Activated CD8-positive, alpha-beta T cell treated with anti-CD3 and anti-CD28 coated beads for 36 hours (primary cell): ENCODE results near the gene NTSR1. TPM values are rescaled to one million over a fixed set of nuclear protein-coding genes. Genes with fewer than 3 reads are reported as not detected.

Source experiments
- ATAC-seq: fragments of 200-7000 bp; cut with Tn5 transposase; one replicate; pipeline ENCODE4 v1.10.0; 2021; ENCODE audit warnings: mild to moderate bottlenecking, moderate library complexity
- CTCF ChIA-PET: fragments of 350-600 bp; sonication (Branson Sonifier 250); formaldehyde crosslinking; loops from one replicate; lab custom pipeline; 2021; ENCODE audit warnings: antibody characterized with exemption; lab: Charles Lee
- POLR2A ChIA-PET: fragments of 350-600 bp; sonication (Branson Sonifier 250); formaldehyde crosslinking; loops from one replicate; lab custom pipeline; 2021; ENCODE audit warnings: antibody characterized with exemption; lab: Charles Lee
- DNase-seq: peaks from one replicate; pipeline ENCODE4 v3.0.0-alpha.2; 2020
- H3K27ac Mint-ChIP-seq: one replicate; pipeline ENCODE4 v1.8.0; 2021; ENCODE audit warnings: mild to moderate bottlenecking, mixed read lengths
- H3K27me3 Mint-ChIP-seq: one replicate; pipeline ENCODE4 v1.8.0; 2021; ENCODE audit warnings: mixed read lengths
- H3K36me3 Mint-ChIP-seq: one replicate; pipeline ENCODE4 v1.8.0; 2021; ENCODE audit warnings: low read depth, mixed read lengths
- H3K4me1 Mint-ChIP-seq: one replicate; pipeline ENCODE4 v1.8.0; 2021; ENCODE audit warnings: low read depth, mixed read lengths
- H3K4me3 Mint-ChIP-seq: one replicate; pipeline ENCODE4 v1.8.0; 2021; ENCODE audit warnings: mild to moderate bottlenecking, moderate library complexity, mixed read lengths
- H3K9me3 Mint-ChIP-seq: one replicate; pipeline ENCODE4 v1.8.0; 2021; ENCODE audit warnings: mixed read lengths
- CTCF ChIP-seq: fragments of 200-600 bp; IDR thresholded peaks from one replicate; pipeline ENCODE4 v1.8.0; 2022; ENCODE audit warnings: antibody characterized with exemption, mild to moderate bottlenecking
- intact Hi-C: fragments of 100-400 bp; cut with micrococcal nuclease; formaldehyde crosslinking; loops from one replicate; pipeline ENCODE4 v1.10.0; 2022
- total RNA-seq, 2 experiments: library from RNA; stranded (reverse); gene quantifications; one replicate each; pipeline ENCODE4 v1.2.3, GENCODE V29; 2021

The NTSR1 gene
- total RNA-seq, 2 experiments from 2014 or later, result not detected

- no peak overlapping the region for H3K27ac Mint-ChIP-seq
- peak overlapping the region; percentile 32 for H3K4me3 Mint-ChIP-seq
- H3K4me1 Mint-ChIP-seq, result peaks cover 30% of the 10 kb centered on the region
- peak; percentile 97 for TF ChIP-seq CTCF
- intact Hi-C loops, result no loop called here
- H3K27me3 Mint-ChIP-seq, result no peaks in the 10 kb centered on the region
- DNase-seq (peak; percentile 78), ATAC-seq (peak; percentile 63)
- peaks cover 24% of the 10 kb centered on the region for H3K36me3 Mint-ChIP-seq
- POLR2A ChIA-PET, result interaction anchor here (0.8 to 2.9 kb wide), 3 partner anchors 9 to 14 kb away, joined by 3 to 9 read pairs (median 6); no protein-coding TSS in a partner anchor
- CTCF ChIA-PET, result interaction anchor here (0.6 to 2.9 kb wide), 34 partner anchors 9 to 309 kb away, joined by 3 to 33 read pairs (median 4); partner anchors contain the start of genes COL9A3 and MRGBP
- H3K9me3 Mint-ChIP-seq, result no peaks in the 10 kb centered on the region
Measured at GRCh38 chr20:62808211-62808865, 99.7 kb downstream of the NTSR1 start.

- no peak for DNase-seq
- ChIA-PET POLR2A (no interaction called here), CTCF (interaction anchor here (1.2 to 2.9 kb wide), 6 partner anchors 14 to 310 kb away, joined by 3 to 33 read pairs (median 6); partner anchors contain the start of gene MRGBP)
- peaks cover 23% of the 10 kb centered on the region for H3K4me1 Mint-ChIP-seq
- no peaks in the 10 kb centered on the region for H3K9me3 Mint-ChIP-seq
- no peak overlapping the region for H3K27ac Mint-ChIP-seq
- intact Hi-C loops, result no loop called here
- ATAC-seq, result no peak
- no peak for TF ChIP-seq CTCF
- H3K27me3 Mint-ChIP-seq, result no peaks in the 10 kb centered on the region
- H3K36me3 Mint-ChIP-seq, result peaks cover 24% of the 10 kb centered on the region
- H3K4me3 Mint-ChIP-seq, result no peak overlapping the region
Measured at GRCh38 chr20:62809530-62810428, 101.1 kb downstream of the NTSR1 start.

- H3K4me1 Mint-ChIP-seq, result peaks cover 20% of the 10 kb centered on the region
- H3K9me3 Mint-ChIP-seq, result no peaks in the 10 kb centered on the region
- no peak for DNase-seq
- intact Hi-C loops, result no loop called here
- no peak for ATAC-seq
- no peak overlapping the region for H3K4me3 Mint-ChIP-seq
- TF ChIP-seq CTCF, result no peak
- no peak overlapping the region for H3K27ac Mint-ChIP-seq
- H3K27me3 Mint-ChIP-seq, result peaks cover 10% of the 10 kb centered on the region
- CTCF ChIA-PET, result interaction anchor here (1.3 to 2.0 kb wide), 4 partner anchors 12 to 166 kb away, joined by 3 to 7 read pairs (median 4); no protein-coding TSS in a partner anchor
- peaks cover 19% of the 10 kb centered on the region for H3K36me3 Mint-ChIP-seq
- POLR2A ChIA-PET, result no interaction called here
Measured at GRCh38 chr20:62811320-62811719, 102.7 kb downstream of the NTSR1 start.

- ChIA-PET POLR2A (no interaction called here), CTCF (interaction anchor here (1.5 kb wide), 2 partner anchors 11 to 166 kb away, joined by 3 to 4 read pairs; no protein-coding TSS in a partner anchor)
- intact Hi-C loops, result no loop called here
- Mint-ChIP-seq H3K9me3 (no peaks in the 10 kb centered on the region), H3K27me3 (peaks cover 12% of the 10 kb centered on the region), H3K4me3 (no peak overlapping the region), H3K27ac (no peak overlapping the region), H3K36me3 (peaks cover 16% of the 10 kb centered on the region), H3K4me1 (peaks cover 16% of the 10 kb centered on the region)
- no peak for DNase-seq
- no peak for TF ChIP-seq CTCF
- no peak for ATAC-seq
Measured at GRCh38 chr20:62811720-62812119, 103.1 kb downstream of the NTSR1 start.

Other genes with a start within 250 kb of the NTSR1 start
- not detected for gene GATA5, start 232.8 kb upstream of the NTSR1 start, total RNA-seq
- 10 to 100 TPM; 66.5 to 68.4 TPM for gene SLCO4A1, start 66.3 kb upstream of the NTSR1 start, total RNA-seq
- gene MRGBP, start 87.6 kb downstream of the NTSR1 start, total RNA-seq, result 10 to 100 TPM; 18.5 to 18.9 TPM
- 10 to 100 TPM; 53.6 to 55.2 TPM for gene OGFR, start 96.0 kb downstream of the NTSR1 start, total RNA-seq
- gene COL9A3, start 108.2 kb downstream of the NTSR1 start, total RNA-seq, result not detected
- 1 to 10 TPM; 7.5 to 7.6 TPM for gene TCFL5, start 153.0 kb downstream of the NTSR1 start, total RNA-seq
- 10 to 100 TPM; 45.9 to 47.4 TPM for gene DIDO1, start 217.7 kb downstream of the NTSR1 start, total RNA-seq
- 10 to 100 TPM; 39.2 to 42.2 TPM for gene GID8, start 229.3 kb downstream of the NTSR1 start, total RNA-seq
- gene SLC17A9, start 243.9 kb downstream of the NTSR1 start, total RNA-seq, result 10 to 100 TPM; 78.5 to 78.7 TPM